Glutamatergic neuron (in vitro differentiated cells): ENCODE measurements around the gene IFI6. TPM values are rescaled to one million over a fixed set of nuclear protein-coding genes. Genes with fewer than 3 reads are reported as not detected.

ENCODE experiments used
- DNase-seq: peaks from one replicate; pipeline ENCODE4 v3.0.0; 2022
- H3K27ac Mint-ChIP-seq: one replicate; pipeline ENCODE4 v1.8.0; 2020; ENCODE audit warnings: mild to moderate bottlenecking, mixed read lengths, inconsistent platforms; ENCODE audit not compliant: unreplicated experiment
- H3K27me3 Mint-ChIP-seq: one replicate; pipeline ENCODE4 v1.8.0; 2020; ENCODE audit warnings: mild to moderate bottlenecking, moderate library complexity, mixed read lengths, inconsistent platforms; ENCODE audit not compliant: unreplicated experiment
- H3K36me3 Mint-ChIP-seq: one replicate; pipeline ENCODE4 v1.8.0; 2020; ENCODE audit warnings: mild to moderate bottlenecking, mixed read lengths, inconsistent platforms; ENCODE audit not compliant: unreplicated experiment
- H3K4me1 Mint-ChIP-seq: one replicate; pipeline ENCODE4 v1.8.0; 2020; ENCODE audit warnings: mild to moderate bottlenecking, low read depth, mixed read lengths, inconsistent platforms; ENCODE audit not compliant: unreplicated experiment
- H3K4me3 Mint-ChIP-seq: one replicate; pipeline ENCODE4 v1.8.0; 2020; ENCODE audit warnings: mild to moderate bottlenecking, mixed read lengths, inconsistent platforms; ENCODE audit not compliant: unreplicated experiment
- H3K9me3 Mint-ChIP-seq: one replicate; pipeline ENCODE4 v1.8.0; 2020; ENCODE audit warnings: mild to moderate bottlenecking, moderate library complexity, mixed read lengths, inconsistent platforms; ENCODE audit not compliant: unreplicated experiment
- total RNA-seq: library from RNA; stranded (reverse); fragmentation: NEBNext Ultra II Directional; extraction: Animal tissue kit (Norgen Biotek cat#: 25700); gene quantifications from one replicate; pipeline ENCODE4 v1.2.1, GENCODE V29; 2021; ENCODE audit not compliant: unreplicated experiment
- TF ChIP-seq, protein P1 (sequence below): fragments of 200-600 bp; sonication (generic); IDR thresholded peaks from one replicate; pipeline ENCODE4 v1.5.0; 2021; ENCODE audit not compliant: partially characterized antibody, unreplicated experiment

Gene IFI6
- total RNA-seq, 1 donor from 2014 or later: 1.4 TPM

DNA sequence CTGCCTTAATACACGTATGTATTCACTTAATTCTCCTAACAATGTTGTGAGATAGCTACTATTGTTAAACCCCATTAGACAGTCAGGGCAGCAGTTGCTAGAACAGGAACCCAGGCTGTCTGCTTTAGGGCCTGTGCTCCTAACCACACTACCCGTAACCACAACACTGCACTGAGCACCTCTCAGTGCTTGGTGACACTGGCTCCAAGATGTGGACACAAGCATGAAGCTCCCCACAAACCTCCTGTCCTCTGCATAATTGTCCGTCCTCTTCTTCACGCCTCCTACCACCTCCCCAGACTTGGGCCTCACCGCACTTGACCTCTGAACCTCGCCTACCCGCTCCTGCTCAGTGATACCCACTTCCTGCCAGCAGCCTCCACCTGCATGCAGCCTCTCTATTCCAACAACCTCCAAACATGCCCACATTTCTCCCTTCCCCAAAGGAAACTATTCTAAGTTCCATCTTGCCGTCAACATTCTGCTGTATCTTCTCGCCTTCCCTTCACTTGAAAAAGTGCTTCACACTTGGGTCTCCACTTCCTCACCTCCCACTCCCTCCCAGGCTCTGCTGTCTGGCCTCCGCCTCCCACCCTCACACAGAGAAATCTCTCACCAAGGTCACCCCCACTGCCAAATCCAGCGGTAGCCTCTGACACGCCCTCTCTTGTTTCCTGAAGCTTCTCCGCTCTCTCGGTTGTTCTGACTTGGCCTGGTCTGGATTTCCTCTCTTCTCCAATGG lies 53.5 kb downstream of the IFI6 start:
- Mint-ChIP-seq H3K36me3 (no peaks in the 10 kb centered on the region), H3K27ac (no peak overlapping the region), H3K9me3 (peaks cover 2% of the 10 kb centered on the region), H3K4me3 (no peak overlapping the region), H3K27me3 (peaks cover 12% of the 10 kb centered on the region), H3K4me1 (no peaks in the 10 kb centered on the region)
- TF ChIP-seq, protein P1, sequence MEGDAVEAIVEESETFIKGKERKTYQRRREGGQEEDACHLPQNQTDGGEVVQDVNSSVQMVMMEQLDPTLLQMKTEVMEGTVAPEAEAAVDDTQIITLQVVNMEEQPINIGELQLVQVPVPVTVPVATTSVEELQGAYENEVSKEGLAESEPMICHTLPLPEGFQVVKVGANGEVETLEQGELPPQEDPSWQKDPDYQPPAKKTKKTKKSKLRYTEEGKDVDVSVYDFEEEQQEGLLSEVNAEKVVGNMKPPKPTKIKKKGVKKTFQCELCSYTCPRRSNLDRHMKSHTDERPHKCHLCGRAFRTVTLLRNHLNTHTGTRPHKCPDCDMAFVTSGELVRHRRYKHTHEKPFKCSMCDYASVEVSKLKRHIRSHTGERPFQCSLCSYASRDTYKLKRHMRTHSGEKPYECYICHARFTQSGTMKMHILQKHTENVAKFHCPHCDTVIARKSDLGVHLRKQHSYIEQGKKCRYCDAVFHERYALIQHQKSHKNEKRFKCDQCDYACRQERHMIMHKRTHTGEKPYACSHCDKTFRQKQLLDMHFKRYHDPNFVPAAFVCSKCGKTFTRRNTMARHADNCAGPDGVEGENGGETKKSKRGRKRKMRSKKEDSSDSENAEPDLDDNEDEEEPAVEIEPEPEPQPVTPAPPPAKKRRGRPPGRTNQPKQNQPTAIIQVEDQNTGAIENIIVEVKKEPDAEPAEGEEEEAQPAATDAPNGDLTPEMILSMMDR: no peak
- DNase-seq: no peak

DNA sequence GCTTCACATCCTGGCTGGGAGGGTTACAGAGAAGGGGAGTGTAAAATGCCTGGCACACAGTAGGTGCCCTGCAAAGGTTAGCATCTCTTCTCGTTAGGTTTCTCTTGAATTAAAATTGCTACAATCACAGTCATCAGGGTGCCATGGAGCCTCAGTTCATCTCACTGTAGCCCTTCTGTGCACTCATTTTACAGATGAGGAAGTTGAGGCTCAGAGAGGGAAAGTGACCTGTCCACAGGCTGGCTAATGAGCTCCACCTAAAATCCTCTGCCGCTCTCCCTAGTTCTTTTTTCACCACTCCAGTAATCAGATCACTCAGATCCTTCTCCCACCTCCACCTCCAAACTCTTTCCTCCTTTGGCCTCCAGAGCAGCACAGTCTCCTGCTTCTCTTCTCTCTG lies 54.6 kb downstream of the IFI6 start:
- Mint-ChIP-seq H3K4me3 (no peak overlapping the region), H3K36me3 (no peaks in the 10 kb centered on the region), H3K4me1 (no peaks in the 10 kb centered on the region), H3K9me3 (peaks cover 2% of the 10 kb centered on the region), H3K27ac (no peak overlapping the region), H3K27me3 (peaks cover 12% of the 10 kb centered on the region)
- no peak for DNase-seq
- TF ChIP-seq, protein P1: no peak

DNA sequence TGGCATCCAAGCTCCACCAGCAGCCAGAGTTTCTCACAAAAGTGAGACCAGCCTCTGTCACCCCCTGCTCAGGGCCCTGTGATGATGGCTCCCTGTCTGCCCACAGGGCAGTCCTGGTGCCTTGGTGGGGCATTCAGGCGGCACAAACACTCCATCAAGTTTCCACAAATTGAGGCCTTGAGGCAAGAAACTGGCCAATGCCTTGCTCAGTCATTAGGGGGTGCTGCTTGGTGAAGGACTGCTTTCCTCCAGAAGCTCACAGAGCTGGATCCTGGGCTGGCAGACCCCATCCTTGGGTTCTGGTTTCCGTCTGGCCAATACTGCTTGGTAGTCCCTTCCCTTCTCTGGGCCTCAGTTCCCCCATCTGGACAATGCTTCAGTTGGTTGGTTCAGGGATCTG lies 55.6 kb downstream of the IFI6 start:
- Mint-ChIP-seq H3K27me3 (peaks cover 12% of the 10 kb centered on the region), H3K9me3 (peaks cover 2% of the 10 kb centered on the region)
- TF ChIP-seq, protein P1: no peak

More for the DNA sequence above, 55.6 kb downstream of the IFI6 start:
- Mint-ChIP-seq H3K4me1 (no peaks in the 10 kb centered on the region), H3K27ac (no peak overlapping the region), H3K4me3 (no peak overlapping the region), H3K36me3 (no peaks in the 10 kb centered on the region)
- no peak for DNase-seq

Other genes with a start within 250 kb of the IFI6 start
- gene WASF2, start 182.0 kb downstream of the IFI6 start, total RNA-seq: 47.0 TPM
- 131 TPM for gene AHDC1, start 68.0 kb downstream of the IFI6 start, total RNA-seq
- gene FGR, start 37.0 kb downstream of the IFI6 start, total RNA-seq: not detected
- 9.1 TPM for gene FAM76A, start 53.8 kb upstream of the IFI6 start, total RNA-seq
- gene STX12, start 101.0 kb upstream of the IFI6 start, total RNA-seq: 47.7 TPM
- gene PPP1R8, start 158.6 kb upstream of the IFI6 start, total RNA-seq: 60.2 TPM
- 4.6 TPM for gene THEMIS2, start 200.4 kb upstream of the IFI6 start, total RNA-seq
- 22.6 TPM for gene RPA2, start 242.4 kb upstream of the IFI6 start, total RNA-seq